B cell (primary cell): ENCODE data around the gene APLN. TPM values are rescaled to one million over a fixed set of nuclear protein-coding genes. Genes with fewer than 3 reads are reported as not detected.

Experiments used
- ATAC-seq: fragments of 200-7000 bp; cut with Tn5 transposase; one replicate; pipeline ENCODE4 v1.10.0; 2021; ENCODE audit warnings: low read depth, mild to moderate bottlenecking, moderate number of reproducible peaks, moderate library complexity
- CTCF ChIA-PET: fragments of 350-600 bp; sonication (Branson Sonifier 250); formaldehyde crosslinking; loops from one replicate; lab custom pipeline; 2021; ENCODE audit warnings: antibody characterized with exemption, inconsistent platforms; lab: Charles Lee
- POLR2A ChIA-PET: fragments of 350-600 bp; sonication (Branson Sonifier 250); formaldehyde crosslinking; loops from one replicate; lab custom pipeline; 2021; ENCODE audit warnings: antibody characterized with exemption; lab: Charles Lee
- DNase-seq: peaks from one replicate; pipeline ENCODE4 v3.0.0; 2013
- H2AFZ ChIP-seq: 2 replicates; pipeline ENCODE4 v1.6.1; 2012; ENCODE audit warnings: mild to moderate bottlenecking, low read depth, low read length; ENCODE audit not compliant: insufficient read depth, poor library complexity, severe bottlenecking
- H3K27ac ChIP-seq, 2 donors: 1 replicate in 1 of 2; 2 replicates in 1 of 2; pipeline ENCODE4 v1.5.1; 2012 to 2013; ENCODE audit warnings: low read length in 2 of 2, mild to moderate bottlenecking in 2 of 2, moderate library complexity in 1 of 2
- H3K27me3 ChIP-seq, 4 experiments: fragments of 200-600 bp in 1 of 4; sonication (generic) in 1 of 4; replicated peaks in 1 of 4; 1 replicate in 2 of 4; 2 replicates in 2 of 4; pipeline versions ENCODE4 v1.6.1 to v1.7.0; 2013 to 2016; ENCODE audit warnings: low read length in 3 of 4, mild to moderate bottlenecking in 2 of 4, mixed read lengths in 1 of 4, moderate library complexity in 1 of 4; ENCODE audit not compliant: insufficient read depth in 4 of 4, control insufficient read depth in 3 of 4; ENCODE audit errors: control extremely low read depth in 1 of 4
- H3K36me3 ChIP-seq, 2 experiments: replicated peaks in 1 of 2; 1 replicate in 1 of 2; 2 replicates in 1 of 2; pipeline versions ENCODE4 v1.6.1 to v1.7.1; 2013; ENCODE audit warnings: low read length in 1 of 2; ENCODE audit not compliant: insufficient read depth in 2 of 2, control insufficient read depth in 1 of 2; ENCODE audit errors: control extremely low read depth in 1 of 2, extremely low read depth in 1 of 2
- H3K4me1 ChIP-seq, 2 donors: fragments of 200-600 bp in 1 of 2; sonication (generic) in 1 of 2; 1 replicate in 1 of 2; 2 replicates in 1 of 2; pipeline versions ENCODE4 v1.5.1 to v1.6.1; 2013 to 2017; ENCODE audit warnings: low read length in 2 of 2; ENCODE audit not compliant: control insufficient read depth in 2 of 2, insufficient read depth in 2 of 2
- H3K4me2 ChIP-seq: replicated peaks from 2 replicates; pipeline ENCODE3; 2012; ENCODE audit warnings: mild to moderate bottlenecking, low read depth, low read length; ENCODE audit not compliant: poor library complexity, severe bottlenecking
- H3K4me3 ChIP-seq, 5 experiments: fragments of 200-600 bp in 1 of 5; sonication (generic) in 1 of 5; 1 replicate in 3 of 5; 2 replicates in 2 of 5; pipeline versions ENCODE4 v1.5.1 to v1.7.0; 2011 to 2016; ENCODE audit warnings: low read length in 4 of 5, mild to moderate bottlenecking in 4 of 5, low read depth in 2 of 5, control low read depth in 1 of 5, moderate library complexity in 1 of 5; ENCODE audit not compliant: insufficient read depth in 1 of 5; ENCODE audit errors: control extremely low read depth in 1 of 5, extremely low read depth in 1 of 5
- H3K79me2 ChIP-seq: fragments of 200-600 bp; sonication (generic); one replicate; pipeline ENCODE4 v1.6.0; 2016; ENCODE audit warnings: low read length; ENCODE audit not compliant: control insufficient read depth, insufficient read depth
- H3K9ac ChIP-seq: fragments of 200-600 bp; sonication (generic); 2 replicates; pipeline ENCODE4 v1.6.1; 2017; ENCODE audit warnings: mild to moderate bottlenecking, low read length, moderate library complexity
- H3K9me3 ChIP-seq, 3 donors: one replicate each; pipeline versions ENCODE4 v1.6.1 to v1.7.1; 2013; ENCODE audit warnings: low read length in 2 of 3; ENCODE audit not compliant: control insufficient read depth in 2 of 3, insufficient read depth in 1 of 3; ENCODE audit errors: control extremely low read depth in 1 of 3
- H4K20me1 ChIP-seq: 2 replicates; pipeline ENCODE4 v1.6.0; 2012; ENCODE audit warnings: mild to moderate bottlenecking, low read length; ENCODE audit not compliant: insufficient read depth, control insufficient read depth, poor library complexity, severe bottlenecking
- H3K27ac Mint-ChIP-seq: one replicate; pipeline ENCODE4 v1.8.0; 2021; ENCODE audit warnings: mixed read lengths
- H3K27me3 Mint-ChIP-seq: one replicate; pipeline ENCODE4 v1.8.0; 2021; ENCODE audit warnings: mixed read lengths
- H3K4me1 Mint-ChIP-seq: one replicate; pipeline ENCODE4 v1.8.0; 2021; ENCODE audit warnings: mixed read lengths
- H3K4me3 Mint-ChIP-seq: one replicate; pipeline ENCODE4 v1.8.0; 2021; ENCODE audit warnings: mixed read lengths
- H3K9me3 Mint-ChIP-seq: one replicate; pipeline ENCODE4 v1.8.0; 2022; ENCODE audit warnings: mixed read lengths; ENCODE audit not compliant: insufficient read depth
- EZH2 ChIP-seq: IDR thresholded peaks from 2 replicates; pipeline ENCODE4 v1.6.1; 2012; ENCODE audit warnings: borderline replicate concordance, low read depth, mild to moderate bottlenecking, moderate library complexity, low read length; ENCODE audit not compliant: insufficient read depth, poor library complexity, severe bottlenecking
- WGBS: methylation state at CpG from one replicate; pipeline ENCODE4 v1.1.5; 2013; ENCODE audit warnings: missing lambda C conversion rate; ENCODE audit not compliant: insufficient coverage; 5-methylcytosine and 5-hydroxymethylcytosine counted together
- intact Hi-C: fragments of 100-400 bp; cut with micrococcal nuclease; formaldehyde crosslinking; loops from one replicate; pipeline ENCODE4 v1.10.0; 2022
- polyA plus RNA-seq: library from polyadenylated mRNA; depleted of rRNA; stranded (reverse); fragments of >200 nt; gene quantifications from 2 replicates; pipeline ENCODE4 v1.2.3, GENCODE V29; 2012
- total RNA-seq, 2 donors: library from RNA; stranded (reverse); fragments of 120-200 nt in 1 of 2; gene quantifications; 1 replicate in 1 of 2; 2 replicates in 1 of 2; pipeline versions ENCODE4 v1.2.3 to v1.2.4, GENCODE V29; 2013 to 2022
- TF ChIP-seq, protein P1 (sequence below): fragments of 200-600 bp; IDR thresholded peaks from one replicate; pipeline ENCODE4 v1.8.0; 2022; ENCODE audit warnings: antibody characterized with exemption, mild to moderate bottlenecking

Gene APLN
- total and polyA plus RNA-seq, 2 donors (not counting 1 experiment from before 2014, with no cell fraction given), result not detected

DNA sequence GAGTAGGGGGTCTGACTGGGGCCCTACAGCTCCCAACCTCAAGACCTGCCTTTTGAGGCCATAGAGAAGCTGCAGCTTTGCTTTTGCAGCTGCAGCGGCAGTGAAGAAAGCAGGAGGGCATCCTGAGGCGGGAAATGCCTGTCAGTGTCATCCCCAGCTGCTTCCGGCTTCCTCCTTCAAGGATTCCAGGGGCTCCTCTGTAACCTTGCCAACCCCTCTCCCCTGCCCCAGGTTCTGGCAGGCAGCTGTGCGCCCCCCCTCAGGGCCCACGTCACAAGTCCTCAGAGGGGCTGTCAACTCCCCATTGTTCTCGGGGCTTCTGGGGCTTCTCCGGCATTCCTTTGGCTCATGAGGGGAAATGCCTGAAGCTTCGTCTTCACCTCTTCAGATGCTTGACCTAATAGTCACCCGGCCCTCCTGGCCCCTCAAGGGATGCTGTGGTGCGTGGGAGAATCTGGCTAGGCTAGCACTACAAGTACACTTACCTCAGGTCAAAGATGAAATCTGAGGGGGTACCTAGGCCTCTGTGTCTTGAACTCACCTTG is 31.9 kb downstream of the APLN start:
- Histone ChIP-seq H3K4me2 (no peak overlapping the region), H2AFZ (no peak overlapping the region)
- H3K4me1 Mint-ChIP-seq, result no peaks in the 10 kb centered on the region

DNA sequence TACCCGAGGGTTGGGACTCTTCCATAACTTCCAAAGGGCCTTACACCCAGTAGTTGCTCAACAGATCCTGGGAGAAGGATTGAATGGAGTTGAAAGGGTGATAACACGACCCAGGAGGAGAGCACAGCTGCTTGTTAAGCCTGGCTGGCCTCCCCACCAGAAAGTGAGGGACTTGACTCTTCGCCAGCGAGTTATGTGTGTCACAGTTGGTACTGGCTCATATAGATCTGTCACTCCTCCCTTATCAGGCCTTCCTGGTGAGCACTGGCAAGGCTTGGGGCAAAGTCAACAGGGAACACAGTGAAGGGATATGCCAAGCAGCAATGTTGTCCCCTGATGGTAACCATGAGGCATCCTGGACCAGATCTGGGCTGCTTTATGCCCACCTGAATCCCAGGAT is 35.8 kb downstream of the APLN start:
- Histone ChIP-seq H3K4me2 (no peak overlapping the region), H3K27ac (no peak overlapping the region), H2AFZ (no peak overlapping the region), H3K4me3 (no peak overlapping the region), H3K27me3 (no peaks in the 10 kb centered on the region), H3K9me3 (no peaks in the 10 kb centered on the region), H3K9ac (no peak overlapping the region), H3K79me2 (no peaks in the 10 kb centered on the region), H3K4me1 (no peaks in the 10 kb centered on the region), H3K36me3 (no peaks in the 10 kb centered on the region), H4K20me1 (no peaks in the 10 kb centered on the region)
- Mint-ChIP-seq H3K4me1 (no peaks in the 10 kb centered on the region), H3K27ac (no peak overlapping the region), H3K27me3 (no peaks in the 10 kb centered on the region), H3K4me3 (no peak overlapping the region), H3K9me3 (no peaks in the 10 kb centered on the region)
- no CpG with 5 or more reads among the region's 4 CpGs for WGBS
- ChIA-PET POLR2A (no interaction called here), CTCF (no interaction called here)
- no peak for ATAC-seq
- no peak for DNase-seq
- intact Hi-C loops, result no loop called here
- no peak for TF ChIP-seq EZH2
- TF ChIP-seq, protein P1, sequence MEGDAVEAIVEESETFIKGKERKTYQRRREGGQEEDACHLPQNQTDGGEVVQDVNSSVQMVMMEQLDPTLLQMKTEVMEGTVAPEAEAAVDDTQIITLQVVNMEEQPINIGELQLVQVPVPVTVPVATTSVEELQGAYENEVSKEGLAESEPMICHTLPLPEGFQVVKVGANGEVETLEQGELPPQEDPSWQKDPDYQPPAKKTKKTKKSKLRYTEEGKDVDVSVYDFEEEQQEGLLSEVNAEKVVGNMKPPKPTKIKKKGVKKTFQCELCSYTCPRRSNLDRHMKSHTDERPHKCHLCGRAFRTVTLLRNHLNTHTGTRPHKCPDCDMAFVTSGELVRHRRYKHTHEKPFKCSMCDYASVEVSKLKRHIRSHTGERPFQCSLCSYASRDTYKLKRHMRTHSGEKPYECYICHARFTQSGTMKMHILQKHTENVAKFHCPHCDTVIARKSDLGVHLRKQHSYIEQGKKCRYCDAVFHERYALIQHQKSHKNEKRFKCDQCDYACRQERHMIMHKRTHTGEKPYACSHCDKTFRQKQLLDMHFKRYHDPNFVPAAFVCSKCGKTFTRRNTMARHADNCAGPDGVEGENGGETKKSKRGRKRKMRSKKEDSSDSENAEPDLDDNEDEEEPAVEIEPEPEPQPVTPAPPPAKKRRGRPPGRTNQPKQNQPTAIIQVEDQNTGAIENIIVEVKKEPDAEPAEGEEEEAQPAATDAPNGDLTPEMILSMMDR, result no peak

More for the DNA sequence above, 31.9 kb downstream of the APLN start:
- Histone ChIP-seq H3K36me3 (no peaks in the 10 kb centered on the region), H3K9me3 (no peaks in the 10 kb centered on the region), H3K79me2 (no peaks in the 10 kb centered on the region), H3K4me3 (no peak overlapping the region), H3K4me1 (no peaks in the 10 kb centered on the region), H3K27me3 (no peaks in the 10 kb centered on the region), H3K9ac (no peak overlapping the region), H3K27ac (no peak overlapping the region), H4K20me1 (no peaks in the 10 kb centered on the region)
- intact Hi-C loops, result no loop called here
- Mint-ChIP-seq H3K27ac (no peak overlapping the region), H3K27me3 (no peaks in the 10 kb centered on the region), H3K4me3 (no peak overlapping the region), H3K9me3 (no peaks in the 10 kb centered on the region)
- ChIA-PET POLR2A (no interaction called here), CTCF (no interaction called here)
- WGBS, result 50% methylated on average over 2 of the region's 10 CpGs
- TF ChIP-seq, protein P1, result no peak
- TF ChIP-seq EZH2, result no peak
- DNase-seq, result no peak
- no peak for ATAC-seq
